ENCODE results near the gene HEATR5A.
"Not testable (repeated sequence)": the region's sequence is repeated elsewhere in the genome, so short reads cannot be mapped to it uniquely, and the experiment has no call there.

The HEATR5A gene

DNA sequence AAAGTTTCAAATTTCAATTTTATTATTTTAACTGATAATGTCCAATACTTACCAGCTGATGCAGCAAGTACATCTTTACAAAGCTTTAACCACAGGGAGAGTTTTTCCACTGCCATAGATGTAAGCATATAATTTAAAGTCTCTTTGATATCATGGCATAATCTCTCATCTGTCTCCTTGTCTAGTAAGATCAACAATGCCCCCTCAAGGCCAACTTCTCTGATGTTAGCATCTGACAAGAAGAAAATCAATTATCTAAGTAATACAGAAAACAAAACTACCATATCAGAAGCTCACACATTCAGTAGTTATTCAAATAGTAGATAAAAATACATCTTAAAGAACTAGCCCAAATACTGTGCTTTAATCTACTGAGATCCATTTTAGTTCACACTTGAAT is 94.2 kb downstream of the HEATR5A start:
- FAIRE-seq, result no peak

DNA sequence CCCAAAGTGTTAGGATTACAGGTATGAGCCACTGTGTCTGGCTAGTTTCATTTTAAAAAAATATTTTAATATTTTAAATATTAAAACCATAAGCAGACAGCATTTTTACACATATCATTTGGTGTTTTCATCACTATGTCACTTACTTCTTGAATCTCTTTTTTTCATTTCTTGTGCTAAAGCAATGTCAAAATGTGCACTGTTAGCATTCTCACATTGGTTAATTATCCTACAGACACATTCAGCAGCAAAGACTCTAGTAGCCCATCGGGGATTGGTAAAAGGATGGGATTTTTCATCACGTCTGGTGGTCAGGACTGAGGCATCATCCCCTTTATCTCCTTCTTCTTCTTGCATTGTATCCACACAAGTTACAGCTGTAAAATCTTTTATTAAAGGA is 96.9 kb downstream of the HEATR5A start:
- FAIRE-seq, result no peak

DNA sequence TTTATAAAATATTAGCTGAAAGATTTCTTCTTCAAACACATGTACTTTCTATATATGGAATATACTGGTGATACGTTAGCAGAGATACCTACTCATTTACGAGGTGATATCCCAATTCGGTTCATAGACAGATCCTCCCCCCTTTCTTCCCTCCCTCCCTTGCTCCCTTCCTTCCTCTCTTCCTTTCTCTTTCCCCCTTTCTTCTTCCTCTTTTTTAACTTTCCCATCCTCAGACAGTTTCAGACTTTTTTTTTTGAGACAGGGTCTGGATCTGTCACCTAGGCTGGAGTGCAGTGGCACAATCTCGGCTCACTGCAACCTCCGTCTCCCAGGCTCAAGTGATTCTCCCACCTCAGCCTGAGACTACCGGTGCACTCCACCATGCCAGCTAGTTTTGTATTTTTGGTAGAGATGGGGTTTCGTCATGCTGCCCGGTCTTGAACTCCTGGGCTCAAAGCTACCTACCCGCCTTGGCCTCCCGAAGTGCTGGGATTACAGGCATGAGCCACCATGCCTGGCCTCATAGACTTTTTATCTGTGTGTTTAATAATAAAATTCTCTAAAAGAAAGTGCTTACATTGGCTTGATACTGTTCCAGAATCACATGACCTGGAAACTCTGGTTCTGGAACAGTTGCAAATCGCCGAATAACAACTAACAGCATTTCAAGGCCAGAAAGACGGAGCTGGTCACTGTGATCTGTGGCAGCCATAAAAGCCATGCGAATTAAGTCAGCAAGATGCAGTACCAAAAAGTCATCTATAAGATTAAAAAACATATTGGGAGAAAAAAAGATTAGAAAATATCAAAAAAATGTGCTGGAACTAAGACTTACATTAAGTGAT is 99.2 kb downstream of the HEATR5A start:
- no peak for FAIRE-seq

DNA sequence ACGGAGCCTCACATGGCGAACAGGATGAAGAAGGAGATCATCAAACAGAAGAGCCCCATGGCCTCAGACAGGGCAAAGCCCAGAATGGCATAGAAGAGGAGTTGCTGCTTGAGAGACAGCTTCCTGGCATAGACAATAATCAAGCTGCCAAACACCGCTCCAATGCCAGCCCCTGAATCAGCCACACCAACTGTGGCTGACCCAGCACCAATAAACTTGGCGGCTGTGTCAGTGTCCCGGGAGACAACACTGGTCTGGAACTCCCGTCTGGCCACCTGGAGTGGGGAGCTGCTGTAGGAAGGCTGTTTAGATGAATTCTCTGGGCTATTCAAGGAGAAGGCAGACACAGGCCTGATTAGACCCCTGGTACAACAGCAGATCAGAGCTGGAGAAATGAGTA is 100.1 kb downstream of the HEATR5A start:
- no peak for FAIRE-seq

GRCh38 chr14:31319701-31320100 is 100.6 kb downstream of the HEATR5A start:
- no peak for FAIRE-seq

- FAIRE-seq, result no peak
Measured at GRCh38 chr14:31312934-31313333, 107.4 kb downstream of the HEATR5A start.

- FAIRE-seq, result not testable (repeated sequence)
Measured at GRCh38 chr14:31312370-31312769, 108.0 kb downstream of the HEATR5A start.

- no peak for FAIRE-seq
Measured at GRCh38 chr14:31307618-31308017, 112.7 kb downstream of the HEATR5A start.

- FAIRE-seq, result no peak
Measured at GRCh38 chr14:31307198-31307597, 113.2 kb downstream of the HEATR5A start.

- FAIRE-seq, result no peak
Measured at GRCh38 chr14:31303654-31304053, 116.7 kb downstream of the HEATR5A start.

GRCh38 chr14:31300883-31301282 is 119.5 kb downstream of the HEATR5A start:
- no peak for FAIRE-seq

GRCh38 chr14:31300296-31300695 is 120.1 kb downstream of the HEATR5A start:
- no peak for FAIRE-seq

GRCh38 chr14:31297701-31298344 is 122.5 kb downstream of the HEATR5A start:
- no peak for FAIRE-seq

DNA sequence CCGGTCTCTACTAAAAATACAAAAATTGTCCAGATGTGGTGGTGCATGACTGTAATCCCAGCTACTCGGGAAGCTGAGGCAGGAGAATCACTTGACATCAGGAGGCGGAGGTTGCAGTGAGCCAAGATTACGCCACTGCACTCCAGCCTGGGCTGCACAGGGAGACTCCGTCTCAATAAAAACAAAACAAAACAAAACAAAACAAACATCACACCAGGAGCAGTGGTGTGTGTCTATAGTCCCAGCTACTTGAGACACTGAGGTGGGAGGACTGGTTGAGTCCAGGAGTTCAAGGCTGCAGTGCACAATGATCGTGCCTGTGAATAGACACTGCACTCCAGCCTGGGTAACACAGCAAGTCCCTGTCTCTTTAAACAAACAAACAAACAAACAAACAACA is 123.2 kb downstream of the HEATR5A start:
- no peak for FAIRE-seq

DNA sequence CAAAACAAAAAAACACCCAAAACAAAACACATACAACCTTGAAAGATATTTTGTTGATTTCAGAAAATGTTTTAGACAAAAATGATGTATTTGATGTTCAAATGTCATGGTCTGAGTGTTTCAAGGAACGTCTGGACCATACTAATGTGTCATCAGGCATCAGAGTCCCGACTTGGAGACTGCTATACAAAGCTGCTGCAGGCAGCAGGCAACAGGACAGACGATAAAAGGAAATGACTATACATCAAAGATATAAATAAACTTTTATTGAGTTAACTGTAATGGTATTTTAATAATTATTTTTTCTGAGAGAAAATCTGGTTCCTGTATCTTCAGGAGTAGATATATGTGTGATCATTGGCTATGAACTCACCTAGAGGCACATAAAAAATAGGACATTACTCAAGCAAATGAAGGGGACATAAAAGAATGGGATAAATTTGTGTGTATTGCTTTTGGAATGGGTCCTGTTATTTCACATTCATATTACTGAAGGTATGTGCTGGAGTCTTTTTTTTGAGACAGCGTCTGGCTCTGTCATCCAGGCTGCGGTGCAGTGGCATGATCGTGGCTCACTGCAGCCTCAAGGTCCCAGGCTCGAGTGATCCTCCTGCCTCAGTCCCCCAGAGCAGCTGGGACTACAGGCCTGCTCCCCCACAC is 125.5 kb downstream of the HEATR5A start:
- FAIRE-seq, result no peak

GRCh38 chr14:31292937-31293616 is 127.3 kb downstream of the HEATR5A start:
- FAIRE-seq, result no peak

DNA sequence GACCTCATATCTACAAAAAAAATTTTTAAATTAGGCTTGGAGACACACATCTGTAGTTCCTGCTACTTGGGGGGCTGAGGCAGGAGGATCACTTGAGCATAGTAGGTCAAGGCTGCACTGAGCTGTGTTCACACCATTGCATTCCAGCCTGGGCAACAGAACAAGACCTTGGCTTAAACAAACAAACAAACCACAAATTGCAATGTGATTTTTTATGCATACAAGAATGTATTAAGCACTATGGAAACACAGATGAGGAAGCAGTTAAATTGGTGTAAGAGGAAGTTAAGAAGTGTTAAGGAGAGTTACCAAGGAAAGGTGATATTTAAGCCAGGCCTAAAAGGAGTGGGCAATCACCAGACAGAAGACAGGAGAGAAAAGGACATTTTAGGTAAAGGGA is 129.1 kb downstream of the HEATR5A start:
- FAIRE-seq, result no peak

DNA sequence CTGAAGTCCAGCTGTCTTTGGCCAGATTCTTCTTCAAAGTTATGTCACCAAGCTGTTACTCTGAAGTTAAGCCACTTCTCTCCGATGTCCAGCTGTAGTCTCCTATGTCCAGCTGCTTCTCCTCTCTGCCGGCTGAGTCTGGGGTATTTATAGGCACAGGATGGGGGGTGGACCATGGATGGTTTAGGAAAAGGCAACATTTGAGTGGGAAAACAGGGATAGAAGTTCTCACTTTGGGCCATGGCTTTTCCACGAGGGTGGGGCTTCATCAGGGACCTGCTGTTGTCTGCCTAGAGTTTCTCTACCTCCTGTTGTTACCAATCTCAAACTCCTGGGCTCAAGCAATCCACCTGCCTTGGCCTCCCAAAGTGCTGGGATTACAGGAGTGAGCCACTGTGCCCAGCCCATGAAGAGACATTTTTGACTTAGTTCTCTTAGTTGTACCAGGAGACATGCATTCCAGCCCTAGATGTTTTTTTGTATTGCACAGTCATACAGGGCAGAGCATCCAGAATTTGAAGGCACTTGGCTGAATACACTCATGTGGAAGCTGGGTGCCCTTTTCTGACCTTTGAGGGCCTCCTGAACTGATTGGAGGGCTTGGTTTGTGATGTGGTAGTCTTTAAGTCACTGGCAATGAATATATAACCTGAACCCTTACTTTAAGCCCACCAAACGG is 132.9 kb downstream of the HEATR5A start:
- FAIRE-seq, result no peak

GRCh38 chr14:31286456-31287293 is 133.7 kb downstream of the HEATR5A start:
- no peak for FAIRE-seq

GRCh38 chr14:31283578-31284252 is 136.6 kb downstream of the HEATR5A start:
- no peak for FAIRE-seq

GRCh38 chr14:31283153-31283552 is 137.2 kb downstream of the HEATR5A start:
- no peak for FAIRE-seq
